Activated CD8-positive, alpha-beta memory T cell treated with anti-CD3 and anti-CD28 coated beads, Interleukin-2, amount 50 U/mL, for 1 hour (primary cell): ENCODE results near the gene KCNJ4.
"Not testable (repeated sequence)": the region's sequence is repeated elsewhere in the genome, so short reads cannot be mapped to it uniquely, and the experiment has no call there.

Experiments
- DNase-seq: peaks from one replicate; pipeline ENCODE4 v3.0.0-alpha.2; 2020; ENCODE audit errors: extremely low read depth

KCNJ4 gene

DNA sequence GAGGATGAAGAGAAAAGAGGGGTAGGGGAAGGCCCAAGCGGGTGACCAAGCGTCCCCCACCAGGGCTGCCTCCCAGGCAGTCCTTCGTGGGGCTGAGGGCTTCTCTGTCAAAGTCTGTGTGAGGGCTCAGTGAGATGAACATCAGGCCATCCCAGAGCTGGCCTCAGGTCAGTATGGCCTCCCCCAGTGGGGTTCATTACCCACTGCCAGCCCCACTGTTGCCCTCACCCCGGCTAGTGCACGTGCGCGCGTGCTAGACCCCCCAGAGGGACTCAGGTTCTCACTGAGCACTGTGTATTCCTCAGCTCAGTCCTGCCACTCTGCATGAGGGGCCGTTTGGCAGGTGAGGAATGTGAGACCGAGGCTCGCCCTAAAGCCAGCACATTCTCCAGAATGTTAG is 16.2 kb upstream of the KCNJ4 start:
- DNase-seq = no peak

DNA sequence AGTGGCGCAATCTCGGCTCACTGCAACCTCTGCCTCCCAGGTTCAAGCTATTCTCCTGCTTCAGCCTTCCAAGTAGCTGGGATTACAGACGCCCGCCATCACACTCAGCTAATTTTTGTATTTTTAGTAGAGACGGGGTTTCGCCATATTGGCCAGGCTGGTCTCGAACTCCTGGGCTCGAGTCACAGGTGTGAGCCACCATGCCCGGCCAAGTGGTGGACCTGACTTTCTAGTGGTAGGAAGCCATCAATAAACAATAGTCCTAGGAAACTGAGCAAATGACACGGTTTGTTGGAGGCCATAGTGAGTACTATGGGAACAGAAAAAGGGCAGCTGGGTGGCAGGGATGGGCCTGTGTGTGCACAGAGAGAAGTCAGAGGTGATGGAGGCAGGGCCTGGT is 15.2 kb upstream of the KCNJ4 start:
- not testable (repeated sequence) for DNase-seq

DNA sequence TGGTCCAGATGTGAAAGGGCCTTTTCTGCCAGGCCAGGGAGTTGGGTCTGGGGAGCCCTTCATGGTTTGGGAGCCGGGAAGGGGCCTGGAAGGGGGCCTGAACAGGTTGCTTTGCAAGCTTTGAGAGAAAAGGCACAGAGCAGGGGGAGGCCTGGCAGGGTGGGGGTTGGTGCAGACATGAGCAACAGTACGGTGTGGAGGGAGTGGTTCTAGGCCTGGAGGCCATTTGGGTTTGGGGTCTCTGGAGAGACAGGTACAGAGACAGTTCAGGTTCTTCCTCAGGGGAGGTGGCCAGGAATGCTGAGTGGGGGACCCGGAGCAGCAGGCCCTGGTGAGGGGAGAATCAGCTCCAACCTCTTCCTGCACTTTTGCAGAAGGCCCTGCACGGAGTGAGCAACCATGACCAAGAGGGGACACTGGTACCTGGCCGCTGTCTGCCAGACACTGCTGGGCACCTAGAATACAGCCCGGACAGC is 14.3 kb upstream of the KCNJ4 start:
- DNase-seq = no peak

DNA sequence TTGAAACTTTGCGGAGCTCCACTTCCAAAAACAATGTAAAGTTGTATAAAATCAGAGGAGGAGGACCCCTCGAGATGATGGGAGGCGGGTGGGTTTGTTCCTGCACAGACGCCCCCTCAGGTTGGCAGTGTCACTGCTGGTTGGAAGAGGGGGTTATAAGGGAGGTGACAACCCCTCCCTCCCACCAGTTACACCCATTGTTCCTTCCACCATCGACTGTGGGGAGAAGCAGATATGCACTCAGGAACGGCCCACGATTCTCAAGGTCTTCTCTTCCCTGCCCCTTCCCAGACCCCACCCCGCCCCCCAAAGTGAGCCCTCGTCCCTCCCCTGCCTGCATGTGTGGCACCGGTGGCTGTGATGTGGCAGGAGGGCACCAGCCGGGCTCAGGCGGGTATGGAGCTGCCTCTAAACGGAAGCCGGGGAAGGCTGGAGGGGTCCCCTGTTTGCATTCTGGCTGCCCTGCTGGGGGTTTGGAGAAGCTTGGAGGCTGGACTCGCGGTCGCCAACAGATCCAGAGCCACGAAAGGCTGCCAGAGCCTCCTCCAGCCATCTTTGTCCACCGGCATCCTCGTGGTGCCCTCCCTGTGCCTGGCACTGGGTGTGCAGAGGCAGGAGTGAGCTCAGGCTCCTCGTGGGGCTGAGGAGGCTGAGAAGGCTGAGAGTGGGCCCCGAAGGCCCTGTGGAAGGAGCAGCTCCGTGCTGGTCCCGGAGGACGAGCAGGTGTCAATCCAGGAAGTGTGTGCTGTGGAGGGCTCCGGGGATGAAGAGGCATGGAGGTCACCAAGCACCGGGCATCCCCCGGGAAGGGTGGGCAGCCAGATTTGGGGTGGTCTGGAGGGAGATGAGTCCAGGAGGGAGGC is 13.7 kb upstream of the KCNJ4 start:
- DNase-seq = no peak

DNA sequence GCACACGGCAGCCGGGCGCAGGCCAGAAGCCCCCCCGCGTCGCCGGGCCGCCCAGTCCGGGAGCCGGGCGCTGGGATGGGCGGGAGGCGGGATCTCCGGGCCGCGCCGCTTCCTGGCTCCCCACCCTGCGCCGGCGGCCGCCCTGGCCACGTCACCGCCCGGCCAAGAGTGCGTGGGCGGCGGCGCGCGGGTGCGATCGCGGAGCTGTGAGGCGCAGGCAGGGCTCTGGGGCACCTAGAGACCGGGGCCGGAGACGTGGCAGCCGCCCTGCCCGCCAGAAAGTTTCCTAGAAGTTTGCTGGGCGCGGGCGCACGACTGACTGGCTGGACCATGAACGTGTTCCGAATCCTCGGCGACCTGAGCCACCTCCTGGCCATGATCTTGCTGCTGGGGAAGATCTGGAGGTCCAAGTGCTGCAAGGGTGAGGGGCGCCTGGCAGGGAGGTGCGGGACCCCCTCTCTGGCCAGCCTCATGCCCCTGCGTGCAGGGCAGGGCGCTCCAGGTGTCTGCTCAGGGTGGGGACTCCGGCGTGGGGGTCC is 13.0 kb upstream of the KCNJ4 start, which contains the start of gene KDELR3:
TSS of gene KDELR3 (plus strand) at position 193 of the 539 bp plus-strand sequence. CDS start at position 331, 138 bp downstream.
- no peak for DNase-seq

DNA sequence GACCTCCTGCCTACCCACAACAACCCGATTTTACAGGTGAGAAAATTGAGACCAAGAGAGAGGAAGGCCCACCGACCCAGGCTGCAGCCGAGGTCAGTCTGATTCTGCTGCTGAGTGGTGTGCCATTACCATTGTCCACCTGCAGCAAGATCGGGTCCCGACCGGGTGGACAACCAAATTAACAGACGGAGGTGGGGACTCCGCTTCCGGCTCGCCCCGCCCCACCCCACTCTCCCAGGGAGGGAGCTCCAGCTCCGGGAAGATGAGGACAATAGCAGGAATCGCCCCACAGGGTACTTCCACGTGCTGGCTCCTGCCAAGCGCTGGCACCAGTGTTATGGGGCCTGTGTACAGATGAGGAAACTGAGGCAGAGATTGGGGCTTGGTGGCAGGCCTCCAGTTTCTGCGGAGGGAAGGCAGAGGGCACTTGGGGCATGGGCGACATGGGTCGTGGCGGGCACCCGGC is 12.5 kb upstream of the KCNJ4 start:
- no peak for DNase-seq

DNA sequence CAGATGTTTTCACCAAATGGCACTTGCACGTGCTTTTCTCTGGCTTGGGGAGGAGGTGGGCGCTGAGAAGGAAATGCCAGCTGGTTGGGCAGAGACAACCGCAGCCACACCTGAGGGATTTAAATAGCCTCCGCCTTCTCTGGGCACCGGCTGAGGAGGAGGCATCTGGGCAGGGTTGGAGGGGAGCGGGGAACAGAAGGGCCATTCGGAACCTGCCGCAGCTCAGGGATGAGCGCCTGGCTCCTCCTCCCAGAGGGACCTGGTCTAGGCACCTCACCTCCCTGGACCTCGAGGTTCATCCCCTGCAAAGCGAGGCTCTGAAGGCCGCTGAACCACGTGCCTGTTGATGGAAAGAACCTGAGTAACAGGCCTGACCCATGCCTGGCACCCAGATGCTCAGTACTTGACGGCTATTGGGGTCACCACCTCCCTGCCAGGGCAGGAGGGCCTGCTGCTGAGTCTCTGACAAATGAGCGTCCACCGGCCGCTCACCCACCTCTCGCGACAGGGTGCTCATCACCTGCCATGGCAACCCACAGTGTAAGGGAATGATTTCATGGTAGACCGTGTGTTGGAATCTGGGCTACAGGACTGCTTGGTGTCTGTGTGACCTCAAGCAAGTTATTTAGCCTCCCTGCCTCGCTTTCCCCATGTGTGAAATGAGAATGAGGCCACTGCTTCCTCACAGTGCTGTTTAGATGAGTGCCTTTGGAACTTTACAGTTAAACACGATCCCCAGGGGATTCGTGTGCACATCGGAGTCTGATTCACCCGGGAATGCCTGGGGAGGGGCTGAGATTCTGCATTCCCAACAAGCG is 10.9 kb upstream of the KCNJ4 start:
- DNase-seq = no peak

DNA sequence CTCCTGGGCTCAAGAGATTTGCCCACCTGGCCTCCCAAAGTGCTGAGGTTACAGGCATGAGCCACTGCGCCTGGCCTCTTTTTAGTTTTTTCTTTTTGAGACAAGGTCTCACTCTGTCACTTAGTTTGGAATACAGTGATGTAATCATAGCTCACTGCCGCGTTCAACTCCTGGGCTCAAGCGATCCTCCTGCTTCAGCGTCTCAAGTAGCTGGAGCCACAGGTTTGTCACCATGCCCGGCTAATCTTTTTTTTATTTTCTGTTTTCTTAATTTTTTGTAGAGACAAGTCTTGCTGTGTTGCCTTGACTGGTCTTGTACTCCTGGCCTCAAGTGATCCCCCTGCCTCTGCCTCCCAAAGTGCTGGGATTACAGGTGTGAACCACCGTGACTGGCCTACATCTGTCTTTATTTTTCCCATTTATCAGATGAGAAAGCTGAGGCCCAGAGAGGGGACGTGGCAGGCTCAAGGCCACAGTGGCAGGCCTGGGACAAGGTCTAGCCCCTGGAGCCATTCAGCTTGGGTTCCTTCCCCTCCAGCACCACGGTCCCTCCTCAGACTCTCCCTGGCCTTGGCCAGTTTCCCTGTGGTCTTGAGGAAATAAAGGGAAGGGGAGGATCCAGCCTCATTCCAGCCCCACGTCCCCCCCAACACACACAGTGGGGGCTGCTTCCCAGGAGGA is 10.1 kb upstream of the KCNJ4 start:
- no peak for DNase-seq

DNA sequence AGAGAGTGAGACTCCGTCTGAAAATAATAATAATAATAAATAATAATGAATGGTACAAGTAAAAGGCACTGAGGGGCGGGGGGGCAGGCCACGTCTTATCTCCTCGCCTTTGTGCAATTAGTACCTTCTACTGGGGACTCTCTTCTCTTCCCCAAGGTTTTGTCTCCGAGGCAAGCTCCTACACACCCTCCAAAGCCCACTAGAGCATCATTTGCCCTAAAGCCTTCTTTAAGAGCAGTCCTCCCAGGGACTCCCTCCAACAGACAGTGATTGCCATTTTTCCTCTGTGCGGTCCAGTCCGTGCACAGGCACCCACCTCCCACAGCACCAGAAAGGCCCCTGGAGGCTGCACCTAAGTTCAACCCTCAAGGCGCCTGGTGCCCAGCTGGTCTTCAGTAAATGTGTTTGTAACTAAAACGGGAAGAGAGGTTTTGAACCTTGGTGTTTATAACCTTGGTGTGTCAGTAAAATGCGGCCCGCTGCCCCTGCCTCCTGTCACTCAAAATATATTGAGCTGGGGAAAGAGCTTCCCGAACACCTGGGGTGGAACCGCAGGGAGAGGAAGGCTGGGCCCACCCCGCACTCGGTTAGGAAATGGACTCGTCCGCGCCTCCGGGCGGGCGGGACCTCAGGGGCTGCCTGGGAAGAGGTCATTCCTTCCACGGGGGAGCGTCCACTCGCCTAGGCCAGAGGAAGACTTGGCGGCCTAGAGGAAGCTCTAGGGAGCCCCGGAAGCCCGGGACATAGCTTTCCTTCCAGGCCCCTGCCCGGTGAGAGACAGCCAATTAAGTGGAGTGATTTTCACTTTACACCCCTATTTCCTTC is 8.2 kb upstream of the KCNJ4 start:
- no peak for DNase-seq

DNA sequence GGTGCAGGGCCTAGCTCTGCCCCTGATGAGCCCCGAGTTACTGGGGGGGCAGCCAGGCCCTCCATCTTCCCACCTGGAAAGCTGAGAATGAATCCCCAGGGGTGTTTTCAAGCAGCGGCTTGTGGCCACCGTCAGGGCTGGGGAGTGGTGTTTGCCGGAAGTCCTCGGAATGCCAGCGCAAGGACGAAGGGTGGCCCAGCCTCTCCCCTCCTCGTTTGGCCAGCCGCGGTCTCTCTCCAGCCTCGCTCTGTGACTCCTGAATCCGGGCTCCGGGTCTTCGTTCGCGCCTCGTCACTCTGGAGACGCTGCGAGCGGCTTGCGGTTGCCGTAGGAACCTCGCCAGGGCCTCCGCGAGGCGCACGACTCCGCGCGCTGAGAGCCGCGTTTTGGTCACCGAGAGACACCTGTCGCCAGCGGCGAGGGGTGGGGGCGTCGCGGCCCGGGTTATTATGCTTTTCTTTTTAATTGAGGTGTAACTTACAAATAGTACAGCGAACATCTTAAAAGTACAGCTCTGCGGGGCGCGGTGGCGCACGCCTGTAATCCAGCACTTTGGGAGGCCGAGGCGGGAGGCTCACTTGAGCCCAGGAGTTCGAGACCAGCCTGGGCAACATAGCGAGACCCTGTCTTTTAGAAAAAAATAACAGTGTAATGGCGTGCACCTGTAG is 6.5 kb upstream of the KCNJ4 start:
- DNase-seq = peak; percentile 11

DNA sequence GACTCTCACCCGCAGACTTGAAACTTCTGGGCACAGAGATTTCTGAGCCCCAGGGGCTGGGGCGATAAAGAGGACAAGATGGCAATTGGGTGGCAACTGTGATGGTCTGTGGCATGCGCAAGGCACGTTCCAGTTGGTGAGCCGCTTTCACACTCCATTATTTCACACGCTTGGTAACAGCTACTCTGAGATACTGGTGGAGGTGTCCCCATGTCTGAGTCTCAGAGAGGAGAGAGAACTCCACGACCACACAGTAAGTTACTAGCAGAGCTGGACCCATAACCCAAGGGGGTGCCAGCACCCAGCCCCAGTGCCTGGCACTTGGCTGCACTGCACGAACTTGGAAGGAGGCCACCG is 6.0 kb upstream of the KCNJ4 start:
- no peak for DNase-seq

DNA sequence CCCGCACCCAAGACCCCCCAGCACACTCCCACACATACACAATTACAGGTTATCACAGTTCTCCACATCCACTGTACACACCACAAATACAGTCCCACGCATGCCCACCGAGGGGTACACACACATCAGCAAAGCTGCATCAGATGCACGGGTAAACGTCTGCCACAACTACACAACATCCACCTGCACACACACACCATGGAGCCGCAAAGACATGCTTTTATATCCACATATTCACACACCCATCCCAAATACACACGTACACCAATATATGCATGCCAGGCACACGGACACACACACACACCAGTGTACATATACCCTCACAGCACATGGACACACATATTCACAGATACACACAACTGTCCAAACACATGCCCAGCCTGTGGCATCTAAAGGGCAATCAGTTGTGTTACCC is 5.4 kb upstream of the KCNJ4 start:
- DNase-seq = no peak

DNA sequence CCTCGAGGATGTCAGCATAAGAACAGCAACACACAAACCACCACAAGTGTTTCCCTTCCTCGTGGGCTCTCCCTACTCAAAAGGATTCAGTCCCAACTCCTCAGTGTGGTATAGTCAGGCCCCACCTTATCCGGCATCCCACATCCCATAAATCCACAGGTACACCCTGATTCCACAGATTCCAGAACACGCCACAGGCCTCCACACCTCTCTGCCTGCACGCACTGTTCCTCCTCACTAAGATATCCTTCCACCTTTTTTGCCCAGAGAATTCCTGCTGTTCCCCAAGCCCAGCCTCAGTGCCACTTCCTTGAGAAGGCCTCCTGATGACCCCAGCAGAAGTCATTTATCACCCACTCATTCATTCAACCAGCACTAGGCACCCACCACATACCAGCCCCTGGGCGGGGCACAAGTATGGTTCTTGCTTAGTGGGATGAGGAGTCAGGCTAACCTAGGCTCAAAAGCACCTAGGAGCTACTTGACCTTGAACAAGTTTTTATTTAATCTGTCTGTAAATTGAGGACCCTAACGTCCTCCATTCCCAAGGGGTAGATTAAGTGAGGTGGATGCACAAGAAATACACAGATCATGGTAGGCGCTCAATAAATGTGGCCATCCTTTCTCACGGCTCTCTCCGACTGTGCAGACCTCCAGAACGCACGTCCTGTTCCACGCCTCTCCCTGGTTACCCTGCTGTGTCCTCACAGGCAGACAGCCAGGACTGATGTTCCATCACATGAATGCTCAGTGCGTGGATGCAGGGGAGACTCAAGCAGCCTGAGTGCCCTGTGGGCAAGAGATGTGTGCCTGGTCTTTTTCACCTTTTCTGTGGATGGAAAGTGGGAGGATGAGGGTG is 2.1 kb upstream of the KCNJ4 start:
- no peak for DNase-seq

DNA sequence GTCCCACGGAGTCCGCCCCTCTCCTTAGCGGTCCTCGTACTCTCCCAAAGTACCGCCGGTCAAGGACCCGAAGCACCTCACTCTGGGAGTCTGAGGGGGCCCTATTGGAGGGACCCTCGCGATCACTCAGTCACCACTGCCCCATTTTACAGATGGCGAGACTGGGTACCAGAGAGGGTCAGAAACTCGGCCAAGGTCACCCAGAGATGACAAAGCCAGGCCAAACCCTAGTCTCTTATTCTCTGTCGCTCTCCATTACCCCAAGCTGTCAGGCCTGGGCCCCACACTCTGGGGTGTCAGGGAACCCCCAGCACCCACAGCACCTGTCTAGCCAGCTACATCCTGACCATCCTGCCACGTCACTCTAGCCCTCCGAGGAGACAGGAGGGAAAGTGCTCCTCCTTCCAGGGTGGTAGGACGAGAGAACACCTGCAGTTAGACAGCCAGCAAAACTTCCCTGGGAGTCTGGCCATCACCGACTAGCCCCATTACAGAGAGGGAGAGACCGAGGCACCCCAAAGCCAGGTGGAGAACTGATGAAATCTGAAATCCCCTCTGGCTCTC is 1.4 kb upstream of the KCNJ4 start:
- DNase-seq = no peak

DNA sequence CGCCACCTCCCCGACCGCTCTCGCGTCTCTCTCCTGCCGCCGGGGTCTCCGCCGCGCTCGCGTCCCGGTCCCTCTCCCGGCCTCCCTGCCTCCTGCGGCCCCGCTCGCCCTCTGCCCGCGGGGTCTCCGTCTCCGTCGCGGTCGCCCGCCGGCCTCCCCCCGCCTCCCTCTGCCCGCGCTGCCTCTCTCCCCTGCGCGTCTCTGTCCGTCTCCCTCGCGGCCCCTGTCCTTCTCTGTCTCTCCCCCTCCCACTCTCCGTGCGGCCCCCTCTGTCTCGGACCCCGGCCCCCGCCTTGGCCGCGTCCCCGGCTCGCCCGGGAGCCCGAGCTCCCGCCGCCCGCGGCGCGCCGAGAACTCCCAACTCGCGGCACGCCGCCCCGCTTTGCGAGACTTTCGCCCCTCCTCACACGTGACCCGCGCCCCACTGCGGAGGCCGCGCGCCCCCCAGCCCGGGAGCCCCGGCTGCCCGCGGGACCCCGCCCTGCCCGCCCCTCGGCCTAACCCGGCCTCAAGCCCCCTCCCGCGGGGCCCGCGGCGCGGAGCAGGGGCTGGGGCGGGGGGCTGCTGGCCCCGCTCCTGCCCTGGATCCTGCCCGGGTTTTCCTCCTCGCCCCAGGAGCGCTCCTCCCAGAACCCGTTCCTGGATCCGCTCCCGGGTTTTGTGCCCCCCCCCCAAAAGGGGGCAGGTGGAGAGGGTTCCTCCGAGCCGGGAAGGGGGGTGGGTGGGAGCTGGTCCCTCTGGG is 702 bp upstream of the KCNJ4 start:
- DNase-seq = no peak

DNA sequence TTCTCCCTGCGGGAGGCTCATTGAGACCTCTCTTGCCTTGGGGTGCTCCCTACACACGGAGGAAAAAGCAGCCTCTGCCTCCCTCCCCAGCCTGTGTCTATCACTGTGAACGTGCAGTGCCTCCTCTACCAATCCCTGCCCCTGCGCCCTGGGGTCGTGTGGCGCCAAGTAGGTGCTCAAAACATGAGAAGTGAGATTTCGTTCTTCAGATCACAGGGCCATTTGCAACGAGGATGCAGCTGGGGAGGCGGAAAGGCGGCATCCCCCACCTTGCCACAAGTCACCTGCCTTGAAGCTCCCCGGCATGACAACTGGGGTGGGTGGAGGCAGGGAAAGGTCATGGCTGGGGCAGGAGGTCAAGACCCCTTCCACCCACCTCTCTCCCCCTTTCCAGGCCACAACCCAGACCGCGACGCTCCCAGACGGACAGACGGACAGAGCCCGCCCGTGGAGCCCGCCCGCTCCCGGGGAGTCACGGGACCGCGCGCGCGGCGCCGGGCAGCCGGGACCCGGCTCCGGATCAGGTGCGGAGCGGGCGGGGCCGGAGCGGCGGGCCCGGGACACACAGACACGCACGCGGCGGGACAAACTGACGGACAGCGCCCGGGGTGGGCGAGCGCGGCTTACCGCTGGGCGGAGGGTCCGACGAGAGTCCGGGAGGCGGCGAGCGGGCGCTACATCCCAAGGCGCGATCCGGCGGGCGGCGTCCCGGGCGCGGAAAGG is 485 bp downstream of the KCNJ4 start:
- DNase-seq = no peak

DNA sequence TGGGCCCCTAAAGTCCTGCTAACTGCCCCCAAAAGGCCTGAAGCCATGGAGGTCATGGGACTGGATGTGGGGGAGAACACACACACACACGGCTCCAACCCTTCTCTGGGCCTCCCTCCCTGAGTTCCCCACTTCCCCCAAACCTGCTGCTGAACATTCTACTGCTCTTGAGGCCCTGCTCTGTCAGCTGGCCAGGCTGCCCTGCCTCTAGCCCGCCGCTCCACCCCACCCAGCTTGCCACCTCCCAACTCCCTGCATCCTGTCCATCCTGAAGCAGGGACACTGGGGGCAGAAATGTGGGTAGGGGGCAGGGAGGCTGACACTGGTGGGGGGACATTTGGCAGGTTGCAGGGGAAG is 1.0 kb downstream of the KCNJ4 start:
- DNase-seq = no peak
